WERI-Rb-1 (cell line): ENCODE results near the gene CIART.
"Not testable (repeated sequence)": the region's sequence is repeated elsewhere in the genome, so short reads cannot be mapped to it uniquely, and the experiment has no call there.

ENCODE experiments used
- DNase-seq: peaks from one replicate; pipeline ENCODE4 v3.0.0-alpha.2; 2020
- H3K27ac ChIP-seq: fragments of 250-450 bp; sonication (Bioruptor Pico); 2 replicates; pipeline ENCODE4 v1.5.1; 2020; ENCODE audit warnings: mild to moderate bottlenecking, moderate library complexity
- H3K27me3 ChIP-seq: fragments of 250-450 bp; sonication (Bioruptor Pico); 2 replicates; pipeline ENCODE4 v1.5.1; 2021; ENCODE audit warnings: mild to moderate bottlenecking, low read depth, moderate library complexity; ENCODE audit not compliant: insufficient read depth, severe bottlenecking
- H3K36me3 ChIP-seq: fragments of 250-450 bp; sonication (Bioruptor Pico); 2 replicates; pipeline ENCODE4 v1.5.1; 2020; ENCODE audit warnings: mild to moderate bottlenecking, moderate library complexity
- H3K4me3 ChIP-seq: 2 replicates; pipeline ENCODE4 v1.5.1; 2011; ENCODE audit warnings: low read depth, mild to moderate bottlenecking, control low read depth, low read length
- H3K9me3 ChIP-seq: fragments of 250-450 bp; sonication (Bioruptor Pico); 2 replicates; pipeline ENCODE4 v1.5.1; 2021; ENCODE audit warnings: mild to moderate bottlenecking, moderate library complexity; ENCODE audit not compliant: severe bottlenecking
- CTCF ChIP-seq: IDR thresholded peaks from 2 replicates; pipeline ENCODE4 v1.5.1; 2011; ENCODE audit warnings: low read depth, mild to moderate bottlenecking, control low read depth, inconsistent platforms, low read length

Gene CIART

DNA sequence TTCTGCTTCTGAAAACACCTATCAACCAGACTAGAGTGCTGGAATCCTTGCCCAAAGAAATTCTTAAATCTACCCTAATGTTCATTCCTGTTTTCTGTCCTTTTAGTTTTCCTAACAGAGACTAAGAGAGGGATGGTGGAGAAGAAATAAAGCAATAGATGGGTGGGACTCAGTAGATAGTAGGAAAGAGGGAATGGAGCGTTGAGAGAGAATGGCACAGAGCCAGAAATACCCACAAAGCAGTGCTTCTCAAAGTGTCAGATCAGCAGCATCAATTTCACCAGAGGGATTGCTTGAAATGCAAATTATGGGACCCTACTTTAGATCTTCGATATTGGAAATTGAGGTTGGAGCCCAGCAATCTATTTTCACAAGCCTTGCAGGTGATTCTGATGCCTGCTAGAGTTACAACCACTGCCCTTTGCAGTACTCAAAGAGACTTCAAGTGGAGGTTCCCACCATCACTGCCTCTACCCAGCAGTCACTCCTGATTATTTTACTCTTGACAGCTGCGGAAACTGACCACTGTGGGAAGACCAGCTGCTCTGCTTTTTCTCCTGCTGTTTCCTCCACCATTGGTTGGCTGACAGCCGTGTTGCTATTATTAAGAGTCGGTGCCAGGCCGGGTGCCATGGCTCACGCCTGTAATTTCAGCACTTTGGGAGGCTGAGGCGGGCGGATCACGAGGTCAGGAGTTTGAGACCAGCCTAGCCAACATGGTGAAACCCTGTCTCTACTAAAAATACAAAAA is 27.6 kb downstream of the CIART start:
- H3K27me3 ChIP-seq: no peaks in the 10 kb centered on the region
- no peak for TF ChIP-seq CTCF
- DNase-seq: no peak

DNA sequence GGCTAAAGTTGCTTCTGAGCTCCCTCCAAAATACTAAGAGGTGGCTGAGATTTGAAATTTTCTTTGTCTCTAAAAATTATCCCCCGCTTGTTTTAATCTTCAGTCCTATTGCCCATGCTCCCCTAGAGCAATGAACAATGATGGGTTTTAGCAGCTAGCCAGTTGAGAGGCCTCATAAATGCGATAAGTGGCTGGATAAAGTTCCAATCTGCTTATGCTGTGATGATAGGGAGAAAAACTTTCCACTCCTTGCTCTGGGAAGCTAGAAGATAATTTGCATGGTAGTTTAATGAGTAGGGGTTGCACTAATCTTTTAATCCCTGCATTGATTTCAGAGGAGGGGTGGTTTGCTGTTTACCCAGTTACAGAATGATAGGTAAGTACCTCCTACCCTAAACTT is 29.4 kb downstream of the CIART start:
- peak; percentile 58 for DNase-seq
- Histone ChIP-seq H3K36me3 (peaks cover 28% of the 10 kb centered on the region), H3K27ac (peak overlapping the region; percentile 12), H3K27me3 (no peaks in the 10 kb centered on the region), H3K4me3 (no peak overlapping the region; the same call in 1 of the 2 replicates), H3K9me3 (no peaks in the 10 kb centered on the region)
- no peak for TF ChIP-seq CTCF

More for the DNA sequence above, 27.6 kb downstream of the CIART start:
- H3K27ac ChIP-seq: no peak overlapping the region
- peaks cover 47% of the 10 kb centered on the region for H3K36me3 ChIP-seq
- H3K4me3 ChIP-seq: no peak overlapping the region
- no peaks in the 10 kb centered on the region for H3K9me3 ChIP-seq

DNA sequence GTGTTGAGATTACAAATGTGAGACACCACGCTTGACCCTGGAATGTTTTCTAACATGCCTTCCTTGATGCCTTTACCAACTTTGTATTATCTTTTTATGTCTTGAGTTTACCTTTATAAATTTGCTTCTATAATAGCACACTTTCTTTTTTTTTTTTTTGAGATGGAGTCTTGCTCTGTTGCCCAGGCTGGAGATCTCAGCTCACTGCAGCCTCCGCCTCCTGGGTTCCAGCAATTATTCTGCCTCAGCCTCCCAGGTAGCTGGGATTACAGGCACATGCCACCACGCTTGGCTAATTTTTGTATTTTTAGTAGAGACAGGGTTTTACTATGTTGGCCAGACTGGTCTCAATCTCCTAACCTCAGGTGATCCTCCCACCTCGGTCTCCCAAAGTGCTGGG is 32.3 kb downstream of the CIART start:
- H3K27me3 ChIP-seq, H3K36me3 ChIP-seq, H3K4me3 ChIP-seq, H3K27ac ChIP-seq, H3K9me3 ChIP-seq, DNase-seq: not testable (repeated sequence)

- H3K27me3 ChIP-seq: no peaks in the 10 kb centered on the region
- no peak for TF ChIP-seq CTCF
- peaks cover 4% of the 10 kb centered on the region for H3K9me3 ChIP-seq
- peak overlapping the region; percentile 92 for H3K27ac ChIP-seq
- no peak for DNase-seq
- peak overlapping the region; percentile 92 for H3K4me3 ChIP-seq
- H3K36me3 ChIP-seq: peaks cover 38% of the 10 kb centered on the region
Observed at GRCh38 chr1:150320667-150320978, 38.3 kb downstream of the CIART start.

DNA sequence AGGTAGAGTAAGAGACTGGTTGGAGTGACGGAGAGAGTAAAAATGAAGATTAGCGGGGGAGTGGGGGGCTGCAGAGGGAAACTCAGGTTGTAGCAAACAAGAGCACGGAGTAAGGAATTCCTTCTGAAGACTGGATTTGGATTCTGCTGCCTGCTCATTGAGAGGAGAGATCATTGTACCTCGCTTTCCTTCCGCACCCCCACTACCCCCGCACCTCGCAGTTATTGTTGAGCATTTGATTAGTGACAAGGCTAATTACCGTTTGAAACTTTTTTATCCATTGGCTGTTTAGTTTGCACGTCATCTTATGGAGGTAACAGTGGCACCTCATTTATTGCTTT is 39.4 kb downstream of the CIART start:
- peak overlapping the region; percentile 92 for H3K4me3 ChIP-seq
- TF ChIP-seq CTCF: no peak
- H3K27ac ChIP-seq: peak overlapping the region; percentile 92
- no peak for DNase-seq
- no peaks in the 10 kb centered on the region for H3K27me3 ChIP-seq
- peaks cover 50% of the 10 kb centered on the region for H3K36me3 ChIP-seq
- peaks cover 4% of the 10 kb centered on the region for H3K9me3 ChIP-seq

- DNase-seq: no peak
- peak overlapping the region; percentile 92 for H3K4me3 ChIP-seq
- H3K9me3 ChIP-seq: peaks cover 4% of the 10 kb centered on the region
- TF ChIP-seq CTCF: no peak
- no peaks in the 10 kb centered on the region for H3K27me3 ChIP-seq
- peak overlapping the region; percentile 92 for H3K27ac ChIP-seq
- peaks cover 55% of the 10 kb centered on the region for H3K36me3 ChIP-seq
Observed at GRCh38 chr1:150322310-150322709, 40.0 kb downstream of the CIART start.
